Measurements from ENCODE around the gene LHX8. TPM values are rescaled to one million over a fixed set of nuclear protein-coding genes. Genes with fewer than 3 reads are reported as not detected.
A peak's percentile ranks its signal among the peaks of the same experiment; 100 is the strongest.

The LHX8 gene
- total and polyA plus RNA-seq, 10 donors, result not detected

DNA sequence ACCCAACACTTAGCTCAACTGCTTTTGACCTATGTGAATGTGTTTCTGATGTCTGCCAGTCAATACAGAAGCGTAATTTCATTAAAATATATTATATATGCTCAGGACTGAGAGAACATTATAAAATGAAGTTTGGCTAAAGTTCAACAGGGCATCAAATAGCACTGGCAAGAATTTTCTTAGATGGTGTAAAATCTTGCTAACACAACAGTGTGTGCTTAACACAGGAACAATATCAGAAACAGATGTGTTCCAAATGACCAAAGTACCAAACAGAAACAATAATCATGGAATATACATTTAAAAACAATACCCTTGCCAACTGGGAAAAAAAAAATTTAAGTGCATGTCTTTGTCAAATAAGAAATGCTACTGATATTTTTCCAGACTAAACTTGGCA, 10.4 kb upstream of the LHX8 start:
- intact Hi-C loops (cut with DNase I; ENCODE audit: low total_unique reads), result no loop called here
- 79 to 93% (median 83%) methylated on average over 1 of the region's 1 CpG for WGBS, 5 donors

DNA sequence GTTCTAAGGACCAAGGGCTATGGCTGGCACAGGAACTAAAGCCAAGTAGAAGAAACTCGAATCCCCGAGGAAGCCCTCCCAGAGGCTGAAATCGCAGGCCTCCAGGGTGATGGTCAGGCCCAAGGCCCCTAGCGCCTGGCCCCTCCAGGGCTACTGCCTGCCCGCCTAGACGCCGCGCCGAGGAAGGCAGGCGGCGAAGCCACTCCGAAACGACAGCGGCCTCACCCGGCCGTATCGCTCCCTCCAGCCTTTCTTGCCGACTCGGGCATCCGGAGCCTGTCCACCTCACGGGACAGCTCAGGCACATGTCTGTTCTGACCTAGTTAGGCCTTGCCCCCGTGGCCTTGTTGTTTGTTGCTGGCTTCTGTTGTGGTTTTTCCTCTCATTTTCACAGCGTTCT, 9.7 kb upstream of the LHX8 start:
- no peaks in the 10 kb centered on the region for H3K36me3 ChIP-seq
- peaks cover 0 to 12% (median 0%) of the 10 kb centered on the region in 8 donors for H3K9me3 ChIP-seq
- H3K4me1 ChIP-seq, result no peaks in the 10 kb centered on the region
- TF ChIP-seq, protein P1, sequence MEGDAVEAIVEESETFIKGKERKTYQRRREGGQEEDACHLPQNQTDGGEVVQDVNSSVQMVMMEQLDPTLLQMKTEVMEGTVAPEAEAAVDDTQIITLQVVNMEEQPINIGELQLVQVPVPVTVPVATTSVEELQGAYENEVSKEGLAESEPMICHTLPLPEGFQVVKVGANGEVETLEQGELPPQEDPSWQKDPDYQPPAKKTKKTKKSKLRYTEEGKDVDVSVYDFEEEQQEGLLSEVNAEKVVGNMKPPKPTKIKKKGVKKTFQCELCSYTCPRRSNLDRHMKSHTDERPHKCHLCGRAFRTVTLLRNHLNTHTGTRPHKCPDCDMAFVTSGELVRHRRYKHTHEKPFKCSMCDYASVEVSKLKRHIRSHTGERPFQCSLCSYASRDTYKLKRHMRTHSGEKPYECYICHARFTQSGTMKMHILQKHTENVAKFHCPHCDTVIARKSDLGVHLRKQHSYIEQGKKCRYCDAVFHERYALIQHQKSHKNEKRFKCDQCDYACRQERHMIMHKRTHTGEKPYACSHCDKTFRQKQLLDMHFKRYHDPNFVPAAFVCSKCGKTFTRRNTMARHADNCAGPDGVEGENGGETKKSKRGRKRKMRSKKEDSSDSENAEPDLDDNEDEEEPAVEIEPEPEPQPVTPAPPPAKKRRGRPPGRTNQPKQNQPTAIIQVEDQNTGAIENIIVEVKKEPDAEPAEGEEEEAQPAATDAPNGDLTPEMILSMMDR (IDR thresholded peaks at IDR 0.05 in 8 of 11, conservative IDR thresholded peaks at IDR 0.05 in 3 of 11), result no peak
- TF ChIP-seq POLR2AphosphoS5 (IDR thresholded peaks at IDR 0.05), result no peak
- TF ChIP-seq POLR2A (IDR thresholded peaks at IDR 0.05), result no peak
- DNase-seq, result no peak
- 18 to 51% (median 32%) methylated on average over 23 of the region's 23 CpGs for WGBS, 5 donors
- H3K27me3 ChIP-seq (replicated peaks in 1 of 7), result peaks cover 5 to 67% (median 50%) of the 10 kb centered on the region in 7 donors
- H3K4me3 ChIP-seq, result no peak overlapping the region
- intact Hi-C loops (cut with DNase I; ENCODE audit: low total_unique reads), result no loop called here
- no peak overlapping the region for H3K27ac ChIP-seq

More for the DNA sequence above, 10.4 kb upstream of the LHX8 start:
- Histone ChIP-seq H3K9me3 (peaks cover 0 to 12% (median 0%) of the 10 kb centered on the region in 8 donors), H3K27ac (no peak overlapping the region), H3K4me3 (no peak overlapping the region), H3K4me1 (no peaks in the 10 kb centered on the region), H3K27me3 (replicated peaks in 1 of 7) (peaks cover 5 to 60% (median 42%) of the 10 kb centered on the region in 7 donors), H3K36me3 (no peaks in the 10 kb centered on the region)
- DNase-seq, result no peak
- TF ChIP-seq POLR2AphosphoS5 (IDR thresholded peaks at IDR 0.05), result no peak
- TF ChIP-seq, protein P1 (IDR thresholded peaks at IDR 0.05 in 8 of 11, conservative IDR thresholded peaks at IDR 0.05 in 3 of 11), result no peak
- TF ChIP-seq POLR2A (IDR thresholded peaks at IDR 0.05), result no peak

DNA sequence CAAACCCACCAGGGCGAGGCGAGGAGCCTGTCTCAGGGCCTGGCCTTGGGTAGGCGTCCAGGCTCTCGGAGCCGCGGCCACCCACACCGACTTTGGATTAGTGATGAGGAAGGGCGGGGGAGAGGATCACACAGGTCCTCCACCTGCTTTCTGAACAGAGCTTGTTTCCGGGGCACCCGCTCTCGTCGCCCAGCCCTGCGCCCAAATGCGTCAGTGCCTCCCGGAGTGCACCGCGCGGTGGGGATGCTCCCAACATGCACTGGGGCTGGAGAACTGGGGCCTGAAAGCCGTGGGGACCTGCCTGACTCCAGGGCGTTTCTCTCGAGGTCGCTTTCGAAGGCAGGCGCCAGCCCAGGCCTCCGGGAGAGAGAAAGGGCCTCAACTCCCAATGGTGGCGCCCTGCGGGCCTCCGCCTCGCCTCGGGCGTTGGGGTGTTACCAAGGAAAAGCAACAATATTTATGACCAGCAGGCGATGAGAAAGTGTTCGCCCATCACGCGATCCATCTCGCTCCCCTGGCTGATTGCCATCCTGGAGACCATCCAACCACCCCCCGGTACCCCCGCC, 8.9 kb upstream of the LHX8 start:
- intact Hi-C loops (cut with DNase I; ENCODE audit: low total_unique reads), result no loop called here
- DNase-seq, result peak; percentile 56
- Histone ChIP-seq H3K36me3 (no peaks in the 10 kb centered on the region), H3K4me1 (no peaks in the 10 kb centered on the region), H3K9me3 (peaks cover 0 to 12% (median 0%) of the 10 kb centered on the region in 8 donors), H3K27ac (no peak overlapping the region), H3K27me3 (replicated peaks in 1 of 7) (peaks cover 8 to 75% (median 57%) of the 10 kb centered on the region in 7 donors), H3K4me3 (no peak overlapping the region)
- 16 to 67% (median 33%) methylated on average over 23 to 38 of the region's 38 CpGs for WGBS, 5 donors
- TF ChIP-seq, protein P1 (IDR thresholded peaks at IDR 0.05 in 8 of 11, conservative IDR thresholded peaks at IDR 0.05 in 3 of 11), result no peak
- TF ChIP-seq POLR2A (IDR thresholded peaks at IDR 0.05), result no peak
- TF ChIP-seq POLR2AphosphoS5 (IDR thresholded peaks at IDR 0.05), result no peak

GRCh38 chr1:75126611-75127101, 7.5 kb upstream of the LHX8 start:
- intact Hi-C loops (cut with DNase I; ENCODE audit: low total_unique reads), result no loop called here
- no peak overlapping the region for H3K27ac ChIP-seq
- no peaks in the 10 kb centered on the region for H3K36me3 ChIP-seq
- WGBS, 5 donors, result 16 to 61% (median 23%) methylated on average over 12 of the region's 12 CpGs
- H3K9me3 ChIP-seq, result peaks cover 0 to 15% (median 0%) of the 10 kb centered on the region in 8 donors
- peaks cover 14 to 81% (median 71%) of the 10 kb centered on the region in 7 donors for H3K27me3 ChIP-seq (replicated peaks in 1 of 7)
- no peaks in the 10 kb centered on the region for H3K4me1 ChIP-seq
- no peak for TF ChIP-seq POLR2AphosphoS5 (IDR thresholded peaks at IDR 0.05)
- TF ChIP-seq, protein P1 (IDR thresholded peaks at IDR 0.05 in 8 of 11, conservative IDR thresholded peaks at IDR 0.05 in 3 of 11), result no peak
- TF ChIP-seq POLR2A (IDR thresholded peaks at IDR 0.05), result no peak
- H3K4me3 ChIP-seq, result no peak overlapping the region
- DNase-seq, result no peak

All from spleen (tissue), 11 donors.